ENCODE measurements around the gene ADAM19.

DNA sequence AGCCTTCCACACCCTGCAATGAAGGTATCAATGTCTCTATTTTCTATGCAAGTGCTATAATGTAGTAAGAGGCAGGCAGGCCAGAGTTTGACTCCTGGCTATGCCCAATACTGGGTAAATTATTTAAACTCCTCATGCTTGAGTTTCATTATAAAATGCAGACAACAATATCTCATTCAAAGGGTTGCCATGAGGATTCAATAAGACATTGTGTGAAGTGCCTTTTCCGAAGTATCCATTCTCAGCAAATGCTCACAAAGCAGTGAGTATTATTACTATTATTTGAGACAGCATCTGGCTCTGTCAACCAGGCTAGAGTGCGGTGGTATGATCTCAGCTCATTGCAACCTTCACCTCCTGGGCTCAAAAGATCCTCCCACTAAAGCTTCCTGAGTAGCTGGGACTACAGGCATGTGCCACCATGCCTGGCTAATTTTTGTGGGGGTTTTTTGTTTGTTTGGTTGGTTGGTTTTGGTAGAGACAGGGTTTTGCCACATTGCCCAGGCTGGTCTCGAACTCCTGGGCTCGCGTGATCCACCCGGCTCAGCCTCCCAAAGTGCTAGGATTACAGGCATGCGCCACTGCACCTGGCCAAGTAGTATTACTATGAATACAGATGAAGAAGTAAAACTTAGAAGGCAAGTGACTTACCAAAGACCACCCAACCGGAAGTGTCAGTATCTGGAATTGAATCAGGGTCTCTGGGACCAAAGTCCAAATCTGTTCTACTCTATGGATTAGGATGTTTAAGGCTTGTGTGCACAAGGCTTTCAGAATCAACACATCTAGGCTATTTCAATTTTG, 18.8 kb downstream of the ADAM19 start:
- TF ChIP-seq POLR2AphosphoS5 (IDR thresholded peaks at IDR 0.05; ENCODE audit: low read depth, low read length) (no peak), SMC3 (IDR thresholded peaks at IDR 0.05; ENCODE audit: low read depth, low read length) (no peak), TCF12 (IDR thresholded peaks at IDR 0.05) (no peak), NRF1 (IDR thresholded peaks at IDR 0.05; ENCODE audit: low read depth, low read length) (no peak), SIN3A (IDR thresholded peaks at IDR 0.05; ENCODE audit: borderline replicate concordance, low read depth, low read length) (no peak)
- TF ChIP-seq, protein P1, sequence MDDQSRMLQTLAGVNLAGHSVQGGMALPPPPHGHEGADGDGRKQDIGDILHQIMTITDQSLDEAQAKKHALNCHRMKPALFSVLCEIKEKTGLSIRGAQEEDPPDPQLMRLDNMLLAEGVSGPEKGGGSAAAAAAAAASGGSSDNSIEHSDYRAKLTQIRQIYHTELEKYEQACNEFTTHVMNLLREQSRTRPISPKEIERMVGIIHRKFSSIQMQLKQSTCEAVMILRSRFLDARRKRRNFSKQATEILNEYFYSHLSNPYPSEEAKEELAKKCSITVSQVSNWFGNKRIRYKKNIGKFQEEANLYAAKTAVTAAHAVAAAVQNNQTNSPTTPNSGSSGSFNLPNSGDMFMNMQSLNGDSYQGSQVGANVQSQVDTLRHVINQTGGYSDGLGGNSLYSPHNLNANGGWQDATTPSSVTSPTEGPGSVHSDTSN (IDR thresholded peaks at IDR 0.05), result no peak
- TF ChIP-seq, protein P2, sequence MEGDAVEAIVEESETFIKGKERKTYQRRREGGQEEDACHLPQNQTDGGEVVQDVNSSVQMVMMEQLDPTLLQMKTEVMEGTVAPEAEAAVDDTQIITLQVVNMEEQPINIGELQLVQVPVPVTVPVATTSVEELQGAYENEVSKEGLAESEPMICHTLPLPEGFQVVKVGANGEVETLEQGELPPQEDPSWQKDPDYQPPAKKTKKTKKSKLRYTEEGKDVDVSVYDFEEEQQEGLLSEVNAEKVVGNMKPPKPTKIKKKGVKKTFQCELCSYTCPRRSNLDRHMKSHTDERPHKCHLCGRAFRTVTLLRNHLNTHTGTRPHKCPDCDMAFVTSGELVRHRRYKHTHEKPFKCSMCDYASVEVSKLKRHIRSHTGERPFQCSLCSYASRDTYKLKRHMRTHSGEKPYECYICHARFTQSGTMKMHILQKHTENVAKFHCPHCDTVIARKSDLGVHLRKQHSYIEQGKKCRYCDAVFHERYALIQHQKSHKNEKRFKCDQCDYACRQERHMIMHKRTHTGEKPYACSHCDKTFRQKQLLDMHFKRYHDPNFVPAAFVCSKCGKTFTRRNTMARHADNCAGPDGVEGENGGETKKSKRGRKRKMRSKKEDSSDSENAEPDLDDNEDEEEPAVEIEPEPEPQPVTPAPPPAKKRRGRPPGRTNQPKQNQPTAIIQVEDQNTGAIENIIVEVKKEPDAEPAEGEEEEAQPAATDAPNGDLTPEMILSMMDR (IDR thresholded peaks at IDR 0.05), result no peak
- TF ChIP-seq, protein P3, sequence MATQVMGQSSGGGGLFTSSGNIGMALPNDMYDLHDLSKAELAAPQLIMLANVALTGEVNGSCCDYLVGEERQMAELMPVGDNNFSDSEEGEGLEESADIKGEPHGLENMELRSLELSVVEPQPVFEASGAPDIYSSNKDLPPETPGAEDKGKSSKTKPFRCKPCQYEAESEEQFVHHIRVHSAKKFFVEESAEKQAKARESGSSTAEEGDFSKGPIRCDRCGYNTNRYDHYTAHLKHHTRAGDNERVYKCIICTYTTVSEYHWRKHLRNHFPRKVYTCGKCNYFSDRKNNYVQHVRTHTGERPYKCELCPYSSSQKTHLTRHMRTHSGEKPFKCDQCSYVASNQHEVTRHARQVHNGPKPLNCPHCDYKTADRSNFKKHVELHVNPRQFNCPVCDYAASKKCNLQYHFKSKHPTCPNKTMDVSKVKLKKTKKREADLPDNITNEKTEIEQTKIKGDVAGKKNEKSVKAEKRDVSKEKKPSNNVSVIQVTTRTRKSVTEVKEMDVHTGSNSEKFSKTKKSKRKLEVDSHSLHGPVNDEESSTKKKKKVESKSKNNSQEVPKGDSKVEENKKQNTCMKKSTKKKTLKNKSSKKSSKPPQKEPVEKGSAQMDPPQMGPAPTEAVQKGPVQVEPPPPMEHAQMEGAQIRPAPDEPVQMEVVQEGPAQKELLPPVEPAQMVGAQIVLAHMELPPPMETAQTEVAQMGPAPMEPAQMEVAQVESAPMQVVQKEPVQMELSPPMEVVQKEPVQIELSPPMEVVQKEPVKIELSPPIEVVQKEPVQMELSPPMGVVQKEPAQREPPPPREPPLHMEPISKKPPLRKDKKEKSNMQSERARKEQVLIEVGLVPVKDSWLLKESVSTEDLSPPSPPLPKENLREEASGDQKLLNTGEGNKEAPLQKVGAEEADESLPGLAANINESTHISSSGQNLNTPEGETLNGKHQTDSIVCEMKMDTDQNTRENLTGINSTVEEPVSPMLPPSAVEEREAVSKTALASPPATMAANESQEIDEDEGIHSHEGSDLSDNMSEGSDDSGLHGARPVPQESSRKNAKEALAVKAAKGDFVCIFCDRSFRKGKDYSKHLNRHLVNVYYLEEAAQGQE (IDR thresholded peaks at IDR 0.05; ENCODE audit: low read depth, low read length), result no peak

All from SK-N-SH (cell line).